Measurements from ENCODE around the gene PEX11G.

Gene PEX11G

DNA sequence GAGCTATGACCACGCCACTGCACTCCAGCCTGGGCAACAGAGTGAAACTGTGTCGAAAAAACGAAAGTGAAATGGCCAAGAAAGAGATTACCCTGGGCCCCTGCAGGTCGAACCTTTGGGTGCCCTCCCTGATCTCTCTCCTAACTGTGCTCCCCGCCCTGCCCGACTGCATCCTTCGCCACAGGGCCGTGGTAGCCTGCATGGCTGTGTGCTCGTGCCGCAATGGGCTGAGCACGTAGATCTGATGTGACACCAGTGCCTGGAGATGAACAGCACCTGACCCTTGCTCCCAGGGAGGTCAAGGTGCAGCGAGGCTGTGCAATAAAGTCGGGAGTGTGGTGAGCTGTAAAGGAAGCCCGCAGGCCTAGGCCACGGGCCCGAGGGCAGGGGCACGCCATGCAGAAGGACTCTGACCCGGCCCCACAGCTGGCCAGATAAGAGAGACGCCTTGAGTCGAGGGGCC, 60.2 kb downstream of the PEX11G start:
- Histone ChIP-seq H3K9me3 (ENCODE audit: low read length) (no peaks in the 10 kb centered on the region), H3K9ac (ENCODE audit: low read length) (no peak overlapping the region), H3K79me2 (ENCODE audit: insufficient read depth, low read length) (no peaks in the 10 kb centered on the region), H3K4me3 (ENCODE audit: low read depth, low read length, poor library complexity, severe bottlenecking) (no peak overlapping the region), H3K27ac (ENCODE audit: low read depth, low read length, poor library complexity, severe bottlenecking) (no peak overlapping the region), H4K20me1 (ENCODE audit: insufficient read depth, low read length) (no peaks in the 10 kb centered on the region), H3K36me3 (ENCODE audit: insufficient read depth, low read length) (peaks cover 41% of the 10 kb centered on the region), H3K9me2 (ENCODE audit: low read depth, low read length) (no peaks in the 10 kb centered on the region), H3K4me2 (ENCODE audit: low read length) (no peak overlapping the region), H2AFZ (ENCODE audit: low read length) (no peak overlapping the region), H3K27me3 (ENCODE audit: insufficient read depth, low read length) (no peaks in the 10 kb centered on the region), H3K4me1 (ENCODE audit: insufficient read depth, low read length, severe bottlenecking) (no peaks in the 10 kb centered on the region), H3F3A (ENCODE audit: insufficient read depth, low read length) (no peaks in the 10 kb centered on the region)
- TF ChIP-seq CTCF (IDR thresholded peaks at IDR 0.05; ENCODE audit: low read length) (no peak), EZH2 (IDR thresholded peaks at IDR 0.05; ENCODE audit: borderline replicate concordance, low read length) (no peak)

GRCh38 chr19:7427944-7428343, 60.9 kb downstream of the PEX11G start:
- Histone ChIP-seq H3K79me2 (ENCODE audit: insufficient read depth, low read length) (no peaks in the 10 kb centered on the region), H3K4me1 (ENCODE audit: insufficient read depth, low read length, severe bottlenecking) (no peaks in the 10 kb centered on the region), H3K4me2 (ENCODE audit: low read length) (no peak overlapping the region), H3K27me3 (ENCODE audit: insufficient read depth, low read length) (no peaks in the 10 kb centered on the region), H4K20me1 (ENCODE audit: insufficient read depth, low read length) (no peaks in the 10 kb centered on the region), H2AFZ (ENCODE audit: low read length) (no peak overlapping the region), H3K9me3 (ENCODE audit: low read length) (no peaks in the 10 kb centered on the region), H3K4me3 (ENCODE audit: low read depth, low read length, poor library complexity, severe bottlenecking) (no peak overlapping the region), H3F3A (ENCODE audit: insufficient read depth, low read length) (no peaks in the 10 kb centered on the region), H3K9me2 (ENCODE audit: low read depth, low read length) (no peaks in the 10 kb centered on the region), H3K36me3 (ENCODE audit: insufficient read depth, low read length) (peaks cover 47% of the 10 kb centered on the region), H3K9ac (ENCODE audit: low read length) (no peak overlapping the region), H3K27ac (ENCODE audit: low read depth, low read length, poor library complexity, severe bottlenecking) (no peak overlapping the region)
- TF ChIP-seq CTCF (IDR thresholded peaks at IDR 0.05; ENCODE audit: low read length) (no peak), EZH2 (IDR thresholded peaks at IDR 0.05; ENCODE audit: borderline replicate concordance, low read length) (no peak)

GRCh38 chr19:7426986-7427385, 61.8 kb downstream of the PEX11G start:
- Histone ChIP-seq H3K36me3 (ENCODE audit: insufficient read depth, low read length) (peaks cover 47% of the 10 kb centered on the region), H3K27ac (ENCODE audit: low read depth, low read length, poor library complexity, severe bottlenecking) (no peak overlapping the region), H3K27me3 (ENCODE audit: insufficient read depth, low read length) (no peaks in the 10 kb centered on the region), H3F3A (ENCODE audit: insufficient read depth, low read length) (no peaks in the 10 kb centered on the region), H3K9ac (ENCODE audit: low read length) (no peak overlapping the region), H3K4me1 (ENCODE audit: insufficient read depth, low read length, severe bottlenecking) (no peaks in the 10 kb centered on the region), H3K79me2 (ENCODE audit: insufficient read depth, low read length) (no peaks in the 10 kb centered on the region), H3K4me3 (ENCODE audit: low read depth, low read length, poor library complexity, severe bottlenecking) (no peak overlapping the region), H3K4me2 (ENCODE audit: low read length) (no peak overlapping the region), H4K20me1 (ENCODE audit: insufficient read depth, low read length) (no peaks in the 10 kb centered on the region), H3K9me2 (ENCODE audit: low read depth, low read length) (no peaks in the 10 kb centered on the region), H2AFZ (ENCODE audit: low read length) (no peak overlapping the region), H3K9me3 (ENCODE audit: low read length) (no peaks in the 10 kb centered on the region)
- no peak for TF ChIP-seq EZH2 (IDR thresholded peaks at IDR 0.05; ENCODE audit: borderline replicate concordance, low read length)

All from OCI-LY1 (cell line).